Inflammatory macrophage treated with lipopolysaccharide for 1 hour (primary cell): Measurements from ENCODE around the gene SMIM11.
A peak's percentile ranks its signal among the peaks of the same experiment; 100 is the strongest.
"Not testable (repeated sequence)": the region's sequence is repeated elsewhere in the genome, so short reads cannot be mapped to it uniquely, and the experiment has no call there.

ENCODE experiments used
- DNase-seq, 2 donors: peaks; one replicate each; pipeline ENCODE4 v3.0.0-alpha.2; 2020 to 2022

The SMIM11 gene, protein sequence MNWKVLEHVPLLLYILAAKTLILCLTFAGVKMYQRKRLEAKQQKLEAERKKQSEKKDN

DNA sequence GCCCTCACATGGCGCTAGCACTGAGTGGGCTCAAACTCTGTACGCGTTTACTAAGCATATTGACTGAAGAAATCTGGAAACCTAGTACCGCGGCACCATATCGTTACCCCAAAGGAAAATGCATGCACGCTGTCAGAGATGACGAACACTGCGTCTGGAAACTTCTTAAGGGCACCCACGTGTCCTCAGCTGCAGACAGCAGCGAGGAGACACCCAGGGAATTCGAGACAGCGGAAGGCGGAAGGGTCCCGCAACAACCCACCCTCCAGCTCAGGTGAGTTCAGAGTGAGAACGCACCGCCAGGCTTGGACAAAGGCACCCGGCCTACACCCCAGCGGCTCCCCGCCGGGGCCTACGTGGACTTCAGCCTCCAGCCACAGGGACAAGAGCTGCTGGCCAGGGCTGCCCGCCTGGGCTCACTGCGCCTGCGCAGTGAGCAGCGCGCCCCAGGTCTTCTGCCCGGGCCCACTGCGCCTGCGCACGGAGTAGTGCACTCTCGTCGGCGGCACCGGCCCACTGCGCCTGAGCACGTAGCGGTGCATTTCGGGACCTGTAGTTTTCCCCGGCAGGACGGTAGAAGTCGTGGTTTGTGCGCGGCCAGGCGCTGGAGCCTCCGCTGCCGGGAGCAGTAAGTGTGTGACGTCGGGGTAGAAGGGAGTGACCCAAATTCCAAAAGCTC is at the start of gene SMIM11:
Gene SMIM11, plus strand, starts transcription at position 568 of the 679 bp plus-strand sequence. CDS start 3,998 bp downstream, outside the sequence.
- not testable (repeated sequence) for DNase-seq

DNA sequence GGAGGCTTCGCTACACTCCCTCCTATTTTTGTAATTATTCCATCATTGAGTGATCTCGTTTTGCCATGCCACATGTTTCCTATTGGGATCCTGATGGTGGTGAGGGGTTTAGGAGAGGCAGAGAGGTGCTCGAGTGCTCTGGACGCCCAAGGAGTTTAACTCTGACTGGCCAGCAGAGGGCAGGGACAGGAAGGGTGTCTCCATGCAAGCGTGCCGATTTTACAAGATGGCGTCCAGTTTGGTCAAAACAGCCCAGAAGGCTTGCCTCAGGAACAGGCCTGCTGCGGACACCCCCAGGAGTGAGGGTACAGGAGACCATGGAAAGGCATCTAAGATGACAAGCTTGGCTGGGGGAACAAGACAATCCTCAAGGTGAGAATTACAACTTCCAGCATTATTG is 45.3 kb upstream of the SMIM11 start:
- DNase-seq, result no peak

DNA sequence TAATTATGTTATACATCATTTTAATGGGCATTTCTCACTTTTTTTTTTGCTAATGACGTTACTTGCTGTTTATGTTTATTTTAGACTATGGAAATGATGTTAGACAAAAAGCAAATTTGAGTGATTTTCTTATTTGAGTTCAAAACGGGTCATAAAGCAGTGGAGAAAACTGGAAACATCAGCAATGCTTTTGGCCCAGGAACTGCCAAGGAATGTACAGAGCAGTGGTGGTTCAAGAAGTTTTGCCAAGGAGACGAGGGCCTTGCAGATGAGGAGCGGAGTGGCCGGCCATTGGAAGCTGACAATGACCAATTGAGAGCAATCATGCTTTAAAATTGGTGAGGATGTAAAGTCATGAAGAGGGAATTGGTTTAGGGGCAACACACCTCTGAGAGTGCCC is 43.6 kb upstream of the SMIM11 start:
- DNase-seq, result no peak

DNA sequence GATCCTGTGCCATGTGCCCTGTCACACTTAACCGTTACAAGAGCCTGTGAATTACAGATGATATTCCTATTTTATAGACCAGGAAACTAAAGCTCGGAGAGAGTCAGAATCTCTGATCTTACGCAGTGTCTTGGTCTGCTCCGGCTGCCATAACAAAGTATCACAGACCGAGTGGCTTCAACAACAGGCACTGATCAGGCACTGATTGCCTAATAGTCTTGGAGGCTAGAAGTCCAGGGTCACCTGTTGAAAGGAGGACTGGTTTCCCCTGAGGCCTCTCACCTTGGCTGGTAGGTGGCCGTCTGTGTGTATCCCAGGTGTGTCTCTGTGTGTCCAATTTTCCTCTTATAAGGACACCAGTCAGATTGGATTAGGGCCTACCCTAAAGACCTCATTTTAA is 43.0 kb upstream of the SMIM11 start:
- no peak for DNase-seq

- DNase-seq, result no peak
Observed at GRCh38 chr21:34333121-34333739, 42.1 kb upstream of the SMIM11 start.

GRCh38 chr21:34335316-34335715 is 40.0 kb upstream of the SMIM11 start:
- DNase-seq, result no peak

DNA sequence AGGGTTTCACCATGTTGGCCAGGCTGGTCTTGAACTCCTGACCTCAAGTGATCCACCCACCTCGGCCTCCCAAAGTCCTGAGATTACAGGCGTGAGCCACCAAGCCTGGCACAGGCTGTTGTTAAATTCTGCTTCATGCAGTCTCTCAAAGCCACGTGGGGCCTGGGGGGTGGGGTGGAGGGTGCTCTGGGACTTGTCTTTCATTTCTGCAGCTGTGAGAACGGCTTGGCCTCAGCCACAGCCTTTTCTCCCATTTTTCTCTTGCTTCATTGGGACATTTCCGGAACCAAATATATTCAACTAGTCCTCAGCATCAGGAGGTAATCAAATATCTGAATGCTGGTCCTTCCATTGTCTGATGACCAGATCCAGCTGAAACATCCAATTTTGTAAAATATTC is 39.1 kb upstream of the SMIM11 start:
- no peak for DNase-seq

- DNase-seq, result no peak
Observed at GRCh38 chr21:34336756-34337391, 38.4 kb upstream of the SMIM11 start.

DNA sequence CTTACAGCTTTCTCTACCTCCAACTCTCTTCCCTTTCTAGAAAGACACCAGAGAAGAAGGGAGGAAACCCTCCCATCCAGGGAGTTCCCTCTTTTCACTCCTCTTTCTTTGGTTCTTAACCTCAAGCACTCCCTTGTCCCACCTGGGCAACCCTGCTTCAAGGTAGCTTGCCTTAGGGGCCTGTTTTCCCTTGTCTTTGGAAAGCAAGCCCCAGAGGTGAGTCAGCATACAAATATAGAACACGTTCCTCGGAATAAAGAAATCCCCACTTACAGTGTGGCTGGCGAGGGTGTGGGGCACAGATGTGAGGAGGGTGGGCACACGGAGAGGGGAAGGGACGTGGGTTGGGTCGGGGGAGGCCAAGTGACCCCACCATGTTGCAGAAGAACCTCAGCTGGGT is 37.6 kb upstream of the SMIM11 start:
- DNase-seq, result no peak

- no peak for DNase-seq
Observed at GRCh38 chr21:34338226-34338625, 37.1 kb upstream of the SMIM11 start.

DNA sequence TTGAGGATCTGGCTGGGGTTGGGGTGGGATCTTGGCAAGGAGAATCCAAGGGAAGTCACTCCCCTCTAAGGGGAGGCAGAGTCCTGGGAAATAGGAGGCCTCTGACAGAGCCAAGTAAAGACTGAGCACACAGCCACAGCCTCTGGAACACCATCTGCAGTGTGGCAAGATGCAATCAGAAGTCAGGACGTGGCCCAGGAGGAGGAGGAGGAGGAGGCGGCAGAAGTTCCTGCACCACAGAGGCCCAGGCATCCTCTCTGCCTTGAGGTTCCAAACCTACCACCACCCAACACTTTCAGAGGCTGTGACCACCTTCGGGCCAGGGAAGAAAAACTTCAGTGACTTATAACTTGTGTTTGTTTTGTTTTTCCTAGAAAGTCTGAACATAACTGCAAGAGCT is 35.2 kb upstream of the SMIM11 start:
- DNase-seq, result no peak

DNA sequence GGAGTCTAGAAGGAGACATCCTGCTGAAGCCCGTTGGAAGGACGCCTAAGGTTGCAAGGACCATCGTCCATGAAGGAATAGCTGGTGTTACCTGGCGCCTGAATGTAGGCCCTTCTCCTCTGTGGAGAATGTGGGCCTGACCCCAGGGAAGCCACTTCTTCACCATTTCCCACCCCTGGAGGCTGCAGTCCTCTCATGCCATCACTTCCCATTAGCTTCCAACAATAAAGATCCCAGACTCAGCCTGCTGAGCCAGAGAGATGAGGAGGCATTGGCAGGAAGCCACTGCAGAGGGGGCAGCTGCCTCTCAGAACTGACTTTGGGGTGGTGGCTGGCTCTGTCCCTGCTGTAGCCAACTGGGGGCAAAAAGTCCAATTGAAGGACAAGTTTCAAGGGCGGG is 32.8 kb upstream of the SMIM11 start:
- no peak for DNase-seq

DNA sequence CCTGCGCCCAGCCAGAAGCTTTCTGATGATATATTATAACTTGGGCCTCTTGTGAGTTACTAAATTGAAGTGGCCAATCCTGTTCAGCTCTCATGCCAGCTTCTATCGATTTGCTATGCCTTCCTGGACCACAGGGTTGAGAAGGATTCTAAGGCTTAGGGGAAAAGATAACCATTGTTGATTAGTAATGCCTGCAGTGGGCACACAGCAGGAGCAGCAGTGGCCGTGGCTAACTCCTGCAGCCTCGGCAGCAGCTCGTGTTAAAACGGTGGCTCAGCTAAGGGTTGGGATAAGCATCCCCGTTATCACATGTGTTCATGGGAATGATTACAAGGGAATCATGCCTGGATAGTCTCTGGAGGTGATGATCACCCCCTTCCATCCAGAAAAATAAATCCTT is 32.0 kb upstream of the SMIM11 start:
- no peak for DNase-seq

DNA sequence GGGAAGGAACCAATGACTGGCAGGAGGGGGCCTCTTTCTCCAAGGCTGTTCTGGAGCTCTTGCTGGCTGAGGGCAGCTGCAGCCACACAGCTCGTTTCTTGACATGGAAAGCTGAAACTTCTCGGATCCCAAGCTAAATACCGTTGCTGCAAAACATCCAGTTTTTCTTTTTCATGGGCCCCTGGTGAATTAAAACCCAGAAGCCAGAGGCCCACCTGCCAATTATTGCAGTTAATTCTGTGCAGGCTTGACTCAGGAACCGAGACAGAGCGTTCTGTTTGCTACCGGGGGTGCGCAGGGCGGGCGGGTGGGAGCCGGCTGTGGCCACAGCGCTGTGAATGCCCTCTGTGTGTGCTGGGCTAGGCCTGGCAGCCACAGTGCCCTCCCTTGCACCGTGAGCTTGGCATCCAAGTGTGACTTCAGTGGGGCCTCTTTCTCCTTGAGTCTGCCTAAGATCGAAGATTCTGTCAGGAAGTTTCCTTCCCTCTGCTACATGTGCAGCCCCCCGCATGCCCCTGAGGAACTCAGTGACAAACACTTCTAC is 31.4 kb upstream of the SMIM11 start:
- DNase-seq, result no peak

- DNase-seq, result no peak
Observed at GRCh38 chr21:34344584-34344983, 30.7 kb upstream of the SMIM11 start.

DNA sequence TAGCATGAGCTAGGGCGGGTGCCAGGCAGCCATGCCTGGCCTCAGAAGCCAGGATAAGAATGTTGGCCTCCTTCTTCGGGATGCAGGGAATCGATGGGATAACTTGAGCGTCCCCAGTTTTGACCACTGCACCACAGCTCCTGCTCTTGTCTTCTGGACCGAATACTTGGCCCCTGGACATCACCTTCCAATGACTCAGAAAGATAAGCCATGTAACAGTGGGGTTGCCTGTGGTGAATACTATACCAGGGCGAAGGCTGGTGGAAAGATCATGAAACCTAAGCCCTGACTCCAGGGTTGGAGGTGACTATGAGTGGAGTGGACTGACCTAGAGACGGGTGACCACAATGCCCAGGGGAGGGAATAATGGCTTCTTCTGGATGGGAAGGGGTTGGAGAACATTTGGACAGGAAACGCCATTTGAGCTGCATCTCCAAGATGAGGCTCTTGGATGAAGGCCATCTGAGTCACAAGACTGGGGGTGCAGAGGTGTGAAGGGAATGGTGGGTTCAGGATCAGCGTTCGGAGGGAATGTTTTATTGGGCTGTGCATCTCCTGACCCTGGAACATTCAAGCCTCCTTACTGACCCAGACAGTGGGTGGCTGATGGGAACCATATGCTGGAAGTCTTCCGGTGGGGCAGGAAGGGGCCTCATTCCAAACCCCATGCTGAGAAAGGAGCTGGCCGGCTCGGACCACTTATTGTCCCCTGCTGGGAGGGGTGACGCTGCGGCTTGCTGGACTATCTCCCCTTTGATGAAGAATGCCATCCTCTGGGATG is 30.0 kb upstream of the SMIM11 start:
- no peak for DNase-seq

DNA sequence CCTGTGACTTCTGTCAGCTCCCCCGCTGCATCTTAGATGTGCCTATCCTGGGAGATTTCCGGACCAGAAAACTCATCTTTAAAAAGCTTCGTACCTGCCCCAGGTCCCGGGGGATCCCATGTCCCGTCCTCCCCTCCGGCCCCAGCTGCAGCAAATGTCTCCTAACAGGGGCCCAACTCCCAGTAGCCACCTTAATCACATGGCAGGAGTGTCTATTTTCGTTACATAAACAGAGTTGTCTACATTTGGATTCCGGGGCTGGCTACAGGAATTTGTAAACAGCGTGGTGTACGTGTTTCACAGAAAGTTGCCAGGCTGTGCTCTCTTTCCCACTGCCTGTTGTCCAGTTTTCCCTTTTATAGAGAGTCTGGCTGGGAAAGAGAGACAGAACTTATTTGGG is 29.4 kb upstream of the SMIM11 start:
- DNase-seq, result no peak

DNA sequence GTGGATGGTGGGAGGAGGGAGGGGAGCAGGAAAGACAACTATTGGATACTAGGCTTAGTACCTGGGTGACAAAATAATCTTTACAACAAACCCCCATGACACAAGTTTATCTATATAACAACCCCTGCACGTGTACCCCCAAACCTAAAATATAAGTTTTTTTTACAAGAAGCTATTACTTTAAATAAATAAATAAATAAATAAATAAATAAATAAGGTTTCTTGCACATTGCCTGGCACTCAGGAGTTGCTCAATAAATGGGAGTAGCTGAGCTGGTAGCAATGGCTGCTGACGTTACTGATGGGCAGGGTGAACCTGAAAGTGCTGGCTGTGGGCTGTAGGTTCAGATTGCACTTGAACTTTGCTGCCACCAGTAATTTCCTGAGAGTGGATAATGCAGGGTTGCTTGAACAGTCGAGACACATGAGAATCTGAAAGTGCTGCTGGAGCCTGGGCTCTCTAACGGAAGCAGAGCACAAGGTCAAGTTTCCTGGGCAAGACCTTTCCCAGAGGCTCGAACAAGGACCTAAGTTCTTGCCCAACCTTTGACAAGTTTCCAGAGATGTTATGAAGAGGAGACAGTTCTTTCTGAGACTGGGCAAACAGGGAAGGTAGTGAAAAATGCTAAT is 26.3 kb upstream of the SMIM11 start:
- no peak for DNase-seq

- DNase-seq, result peak; percentile 25 to 56
Observed at GRCh38 chr21:34351786-34352241, 23.5 kb upstream of the SMIM11 start.

- no peak for DNase-seq
Observed at GRCh38 chr21:34352556-34352955, 22.8 kb upstream of the SMIM11 start.

DNA sequence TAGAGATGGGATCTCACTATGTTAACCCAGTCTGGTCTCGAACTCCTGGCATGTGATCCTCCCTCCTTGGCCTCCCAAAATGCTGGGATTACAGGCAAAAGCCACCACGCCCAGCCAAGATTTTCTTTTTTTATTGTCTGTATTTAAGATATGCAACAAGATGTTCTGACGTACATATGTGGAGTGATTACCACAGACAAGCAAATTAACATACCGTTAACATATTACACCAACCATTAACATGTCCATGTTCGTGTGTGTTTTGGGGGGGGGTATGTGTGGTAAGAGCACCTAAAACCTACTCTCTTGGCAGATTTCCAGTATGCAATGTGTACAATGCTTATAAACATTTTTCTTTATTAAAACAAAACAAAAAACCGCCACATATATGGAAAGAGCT is 22.1 kb upstream of the SMIM11 start:
- DNase-seq, result no peak

DNA sequence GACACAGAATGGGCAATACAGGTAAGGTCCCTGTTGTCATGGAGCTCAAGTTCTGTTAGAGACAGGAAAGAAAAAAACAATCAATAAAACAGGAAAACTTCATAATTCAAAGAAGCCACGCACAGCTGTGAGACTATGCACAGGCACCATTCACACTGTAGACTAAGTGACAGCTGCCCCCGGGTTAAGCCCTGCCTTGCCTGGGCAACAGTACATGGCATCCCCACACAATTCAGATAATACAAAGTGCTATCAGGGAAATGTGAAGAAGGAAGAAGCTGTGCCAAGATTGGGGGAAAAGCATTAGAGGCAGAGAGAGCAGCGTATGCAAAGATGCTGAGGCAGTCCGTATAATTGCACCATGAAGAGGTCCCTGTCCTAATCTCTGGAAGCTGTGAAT is 20.5 kb upstream of the SMIM11 start:
- DNase-seq, result no peak

DNA sequence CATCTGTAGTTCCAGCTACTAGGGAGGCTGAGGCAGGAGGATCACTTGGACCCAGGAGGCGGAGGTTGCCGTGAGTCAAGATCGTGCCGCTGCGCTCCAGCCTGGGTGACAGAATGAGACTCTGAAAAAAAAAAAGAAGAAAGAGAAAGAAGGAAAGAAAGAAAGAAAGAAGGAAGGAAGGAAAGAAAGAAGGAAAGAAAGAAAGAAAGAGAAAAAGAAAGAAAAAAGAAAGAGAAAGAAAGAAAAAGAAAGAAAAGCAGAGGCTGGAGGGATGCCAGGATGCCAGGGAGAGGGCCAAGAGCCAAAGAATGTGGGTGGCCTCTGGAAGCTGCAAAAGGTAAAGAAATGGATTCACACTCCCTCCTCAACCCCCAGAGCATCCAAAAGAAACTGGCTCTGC is 19.7 kb upstream of the SMIM11 start:
- no peak for DNase-seq
